COLO668 (cell line): ENCODE measurements around the gene MTUS2.

Experiments used
- DNase-seq: peaks from one replicate; lab custom pipeline; 2025; ENCODE audit not compliant: unreplicated experiment; lab: John Stamatoyannopoulos, UW

The MTUS2 gene

DNA sequence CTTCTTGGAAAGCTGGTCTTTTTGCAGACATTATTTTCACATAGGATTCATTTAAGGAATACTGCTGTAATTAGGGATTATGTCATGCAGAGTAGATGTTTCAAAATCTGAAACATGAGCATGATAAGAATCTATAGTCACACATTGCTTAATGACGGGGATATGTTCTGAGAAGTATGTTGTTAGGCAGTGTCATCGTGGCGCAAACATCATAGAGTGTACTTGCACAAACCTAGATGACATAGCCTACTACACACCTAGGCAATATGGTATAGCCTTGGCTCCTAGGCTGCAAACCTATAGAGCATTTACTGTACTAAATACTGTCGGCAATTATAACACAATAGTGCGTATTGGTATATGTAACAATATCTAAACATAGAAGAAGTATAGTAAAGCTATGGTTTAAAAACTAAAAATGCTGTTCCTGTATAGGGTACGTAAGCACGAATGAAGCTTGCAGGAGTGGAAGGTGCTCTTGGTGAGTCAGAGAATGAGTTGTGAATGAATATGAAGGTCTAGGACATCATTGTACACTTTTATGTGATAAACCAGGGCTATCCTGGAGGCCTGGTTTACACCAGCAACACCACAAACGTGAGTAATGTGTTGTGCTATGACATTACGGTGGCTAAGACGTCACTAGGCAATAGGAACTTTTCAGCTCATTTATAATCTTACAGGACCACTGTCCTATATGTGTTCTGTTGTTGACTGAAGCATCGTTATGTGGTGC is 283.1 kb downstream of the MTUS2 start:
- DNase-seq = no peak

DNA sequence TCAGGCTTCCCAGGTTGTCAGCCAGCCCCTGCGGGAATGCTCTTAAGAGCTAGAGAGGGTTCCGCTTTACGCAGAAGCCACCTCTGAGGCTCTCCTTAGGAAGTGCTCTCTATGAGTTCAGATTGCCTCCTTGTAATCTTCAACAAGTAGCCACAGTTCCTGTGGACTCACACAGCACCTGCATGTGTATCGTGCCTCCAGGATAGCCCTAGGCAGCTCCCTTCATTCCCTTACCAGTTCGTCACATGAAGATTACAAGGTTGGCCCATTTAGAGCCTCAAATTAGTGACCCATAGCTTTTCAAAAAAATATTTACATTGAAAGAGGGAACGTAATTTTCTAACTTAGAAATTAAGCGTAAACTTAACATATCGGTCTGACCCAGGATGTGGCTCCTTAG is 284.3 kb downstream of the MTUS2 start:
- no peak for DNase-seq

- DNase-seq = no peak
Measured at GRCh38 chr13:29105779-29106178, 285.6 kb downstream of the MTUS2 start.

DNA sequence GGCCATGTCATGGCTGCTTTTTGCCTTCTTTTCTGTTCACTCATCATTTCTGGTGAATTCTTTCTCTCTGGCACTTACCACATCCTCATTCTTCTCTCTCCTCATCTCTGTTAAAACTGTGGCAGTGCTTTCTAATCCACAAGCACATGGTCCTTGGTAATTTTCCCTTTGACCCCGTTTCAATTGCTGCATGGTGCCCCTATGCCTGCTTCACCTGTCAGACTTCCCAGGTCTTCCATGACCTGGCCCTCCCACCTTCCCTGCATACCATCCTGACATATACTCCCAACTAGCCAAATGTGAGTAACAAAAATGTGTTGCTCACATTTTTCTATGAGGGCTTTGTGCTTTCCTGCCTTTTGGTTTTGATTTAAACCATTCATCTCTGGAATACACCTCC is 286.5 kb downstream of the MTUS2 start:
- DNase-seq = no peak

- no peak for DNase-seq
Measured at GRCh38 chr13:29108068-29108786, 288.1 kb downstream of the MTUS2 start.

DNA sequence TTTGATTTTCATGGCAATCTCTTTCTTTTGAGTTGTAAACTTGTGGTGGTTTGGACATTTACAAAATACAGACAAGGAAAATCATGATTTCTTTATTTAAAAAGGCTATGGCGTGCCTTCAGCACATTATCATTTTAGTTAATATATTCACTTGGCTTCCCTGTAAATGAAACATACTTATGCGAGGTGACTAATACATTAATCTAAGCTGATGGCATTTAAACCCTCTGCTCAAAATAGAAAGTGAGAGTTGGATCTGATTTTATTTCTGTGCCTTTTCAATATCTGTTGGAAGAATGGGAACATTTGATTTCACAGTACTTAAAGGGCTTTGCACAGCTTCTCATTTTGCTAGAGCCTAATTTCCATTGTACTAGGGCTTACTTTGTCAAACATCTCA is 289.8 kb downstream of the MTUS2 start:
- no peak for DNase-seq

DNA sequence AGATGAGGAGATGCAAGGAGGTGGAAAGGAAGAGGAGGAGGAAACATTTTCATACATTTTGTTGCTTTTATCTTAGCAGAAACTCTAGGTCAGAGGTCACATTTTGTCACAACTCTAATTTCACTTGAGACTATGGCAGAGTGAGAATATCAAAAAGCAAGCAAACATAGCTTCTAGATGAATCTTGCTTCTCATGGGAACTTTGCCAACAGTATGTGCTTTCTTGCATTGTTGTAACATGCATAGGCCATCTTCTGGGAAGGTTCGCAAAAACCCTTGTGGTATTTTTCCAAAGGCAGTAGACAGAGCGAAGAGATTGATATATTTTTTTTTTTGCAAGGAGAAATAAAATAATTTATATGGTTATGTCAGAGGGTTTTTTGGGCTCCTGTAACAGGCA is 291.3 kb downstream of the MTUS2 start:
- no peak for DNase-seq

- no peak for DNase-seq
Measured at GRCh38 chr13:29115842-29116241, 295.7 kb downstream of the MTUS2 start.

DNA sequence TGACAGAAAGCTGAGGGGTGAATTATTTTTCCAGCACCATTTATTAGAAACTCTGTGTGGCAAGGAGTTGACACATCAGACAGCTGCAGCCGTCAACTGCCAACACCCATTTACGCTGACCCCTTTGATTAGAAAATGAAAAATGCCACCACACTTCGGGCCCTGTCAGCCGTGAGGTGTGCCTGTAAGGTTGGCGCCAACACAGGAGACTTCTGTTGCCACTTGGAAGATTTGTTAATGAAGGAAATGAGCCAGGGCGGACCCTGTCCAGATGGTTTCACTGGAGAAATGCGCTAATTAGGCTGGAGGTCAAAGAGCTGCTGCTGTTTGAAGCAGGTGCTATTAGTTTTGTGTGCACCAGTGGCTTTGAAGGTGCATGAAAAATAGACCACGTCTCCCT is 297.5 kb downstream of the MTUS2 start:
- no peak for DNase-seq

DNA sequence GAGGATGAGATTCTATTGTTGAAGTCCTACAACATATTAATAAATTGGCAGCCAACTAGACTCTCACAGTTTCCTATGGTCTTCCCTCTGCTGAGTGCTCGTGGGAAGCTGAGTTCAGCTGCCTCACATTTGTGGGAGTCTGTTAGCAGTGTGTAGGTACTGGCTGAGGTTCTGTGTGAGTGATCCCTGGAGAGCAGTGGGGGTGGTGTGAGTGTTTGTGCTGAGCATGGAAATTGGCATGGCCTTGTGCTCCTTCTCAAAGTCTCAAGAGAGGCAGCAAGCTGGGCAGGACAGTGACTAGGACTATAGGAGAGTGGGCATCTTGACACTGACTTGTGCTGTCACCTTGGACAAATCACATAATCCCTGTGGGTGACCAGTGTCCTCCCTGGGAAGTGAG is 298.3 kb downstream of the MTUS2 start:
- DNase-seq = no peak

- no peak for DNase-seq
Measured at GRCh38 chr13:29125191-29125933, 305.2 kb downstream of the MTUS2 start.

DNA sequence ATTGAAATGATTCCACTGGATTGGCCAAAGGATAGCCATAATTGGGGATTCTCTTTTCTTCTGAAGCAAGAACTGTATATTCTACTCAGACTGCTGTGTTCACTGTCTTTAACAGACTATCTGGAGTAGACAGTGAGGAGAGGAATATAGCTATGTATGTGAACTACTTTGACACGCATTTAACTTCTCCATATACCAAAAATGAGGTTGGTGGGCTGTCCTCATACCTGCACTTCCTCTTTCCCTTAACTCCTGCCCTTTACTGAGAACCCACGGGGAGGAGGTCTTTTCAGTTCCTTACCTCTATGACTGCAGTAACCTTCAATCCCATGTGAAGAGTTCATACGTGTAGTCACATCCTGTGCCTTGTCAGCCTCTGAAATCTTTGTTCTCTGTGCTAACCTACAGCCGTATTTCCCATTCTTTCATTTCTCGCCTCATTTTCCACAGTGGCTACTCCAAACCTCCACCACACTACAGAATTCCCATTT is 305.8 kb downstream of the MTUS2 start:
- no peak for DNase-seq

DNA sequence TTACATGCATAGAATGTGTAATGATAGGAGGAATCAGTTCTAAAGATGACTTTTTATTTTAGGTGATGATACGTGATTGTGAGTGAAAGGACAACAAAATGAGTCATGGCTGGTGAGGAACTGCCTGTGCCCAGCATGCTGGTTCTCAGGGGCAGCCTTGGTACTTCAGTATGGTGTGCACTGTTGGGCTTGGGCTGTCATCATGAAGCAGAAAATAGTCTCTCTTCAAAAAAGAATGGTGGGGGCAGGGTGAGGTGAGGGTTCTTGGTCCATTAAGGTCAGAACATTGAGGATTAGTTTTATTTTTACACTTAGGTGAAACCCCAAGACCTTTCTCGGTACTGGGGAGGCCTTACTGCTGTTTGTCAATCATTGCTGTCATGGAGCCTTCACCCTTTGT is 309.5 kb downstream of the MTUS2 start:
- no peak for DNase-seq

DNA sequence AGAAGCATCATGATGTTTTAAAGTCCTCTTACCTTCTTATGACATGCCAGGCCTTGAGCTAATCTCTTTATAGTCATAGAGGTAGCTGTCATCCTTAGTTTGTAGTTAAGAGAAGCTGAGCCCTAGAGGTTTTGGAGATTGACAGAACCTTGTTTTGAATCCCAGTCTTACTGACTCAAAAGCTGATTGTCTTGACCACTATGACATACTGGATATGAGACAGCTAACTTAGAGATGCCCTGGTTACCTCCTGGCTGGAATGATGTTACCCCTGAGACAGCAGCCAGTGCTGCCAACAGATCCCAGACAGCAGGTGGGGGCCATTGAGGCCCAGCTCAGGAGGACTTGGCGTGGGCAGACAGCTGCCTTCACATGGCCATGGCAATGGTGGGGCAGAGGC is 311.0 kb downstream of the MTUS2 start:
- DNase-seq = no peak

DNA sequence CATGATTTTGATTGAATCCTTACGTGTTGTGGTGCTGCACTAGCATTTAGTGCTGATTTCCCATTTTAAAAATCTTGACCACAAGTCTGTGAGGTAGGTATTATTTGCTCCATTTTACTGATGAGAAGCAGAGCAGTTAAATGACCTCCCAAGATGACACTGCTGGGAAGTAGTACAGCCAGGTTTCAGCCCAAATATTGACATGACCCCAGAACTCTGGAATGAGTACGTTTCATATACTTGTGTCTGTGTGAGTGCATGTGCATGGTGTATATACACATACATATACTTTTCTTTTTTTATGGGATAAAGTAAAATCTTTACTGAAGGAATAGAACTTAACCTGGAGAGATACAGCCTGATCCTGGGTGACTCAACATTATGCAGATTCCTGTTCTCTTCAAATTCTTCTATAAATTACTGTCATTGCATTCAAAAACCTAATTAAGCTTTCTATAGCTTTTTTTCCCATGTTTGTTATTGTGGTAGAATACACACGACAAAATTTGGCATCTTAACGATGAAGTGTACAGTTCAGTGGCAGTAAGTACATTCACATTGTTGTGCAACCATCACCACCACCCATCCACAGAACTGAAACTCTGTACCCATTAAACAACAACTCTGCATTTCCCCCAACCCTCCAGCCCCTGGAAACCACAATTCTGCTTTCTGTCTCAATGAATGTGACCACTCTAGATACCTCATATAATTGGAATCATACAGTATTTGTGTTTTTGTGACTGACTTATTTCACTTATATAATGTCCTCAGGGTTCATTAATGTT is 311.9 kb downstream of the MTUS2 start:
- DNase-seq = no peak

GRCh38 chr13:29136341-29136740 is 316.2 kb downstream of the MTUS2 start:
- no peak for DNase-seq

- no peak for DNase-seq
Measured at GRCh38 chr13:29137016-29137415, 316.9 kb downstream of the MTUS2 start.

DNA sequence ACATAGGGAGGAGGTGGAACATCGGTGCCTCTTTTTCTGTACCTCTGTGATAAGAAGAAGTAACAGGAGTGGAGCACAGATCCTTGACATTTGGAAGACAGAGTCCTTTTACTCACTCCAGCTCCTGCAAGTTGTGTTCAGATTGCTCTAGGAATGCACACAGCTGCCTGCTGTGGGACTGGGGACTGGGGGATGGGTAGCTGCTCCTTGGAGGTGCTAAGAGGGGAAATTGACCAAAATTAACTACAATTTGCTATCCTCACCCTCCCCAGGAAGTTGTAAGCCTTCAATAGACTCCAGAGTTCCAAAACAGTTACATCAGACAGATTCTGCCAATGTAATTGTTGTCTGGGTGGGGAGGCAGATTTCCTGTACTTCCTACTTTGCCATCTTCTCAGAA is 317.9 kb downstream of the MTUS2 start:
- DNase-seq = no peak

- DNase-seq = no peak
Measured at GRCh38 chr13:29140277-29140676, 320.1 kb downstream of the MTUS2 start.

DNA sequence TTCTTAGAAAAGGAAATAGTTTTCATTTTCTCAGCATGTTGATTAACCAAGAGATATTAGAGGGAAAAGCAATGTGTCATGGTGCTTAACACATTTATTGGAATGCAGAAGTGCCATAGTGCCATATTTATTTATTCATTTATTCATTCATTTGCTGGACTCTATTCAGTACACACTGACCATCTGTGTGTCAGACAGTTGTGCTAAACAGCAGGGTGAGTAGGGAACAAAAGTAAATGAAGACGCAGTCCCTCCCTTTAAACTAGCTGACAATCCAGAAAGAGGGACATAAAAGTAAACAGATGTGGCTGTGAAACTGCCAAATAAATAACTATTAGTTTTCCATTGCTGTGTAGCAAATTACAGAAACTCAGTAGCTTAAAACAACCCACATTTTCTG is 323.7 kb downstream of the MTUS2 start:
- no peak for DNase-seq

- no peak for DNase-seq
Measured at GRCh38 chr13:29154390-29154789, 334.3 kb downstream of the MTUS2 start.
